SK-N-SH treated with all-trans-retinoic acid at 6 μM for 48 hours (cell line): ENCODE results near the gene RPRD2.

Experiments
- ARNTL ChIP-seq: fragments of 450-650 bp; formaldehyde crosslinking; IDR thresholded peaks from 2 replicates; pipeline ENCODE4 v1.5.0; 2020; ENCODE audit warnings: low read depth, mild to moderate bottlenecking, moderate library complexity, borderline replicate concordance
- ZC3H10 ChIP-seq: fragments of 250-450 bp; sonication (Bioruptor Pico); IDR thresholded peaks from 2 replicates; pipeline ENCODE4 v1.5.1; 2021; ENCODE audit warnings: mild to moderate bottlenecking, moderate library complexity

DNA sequence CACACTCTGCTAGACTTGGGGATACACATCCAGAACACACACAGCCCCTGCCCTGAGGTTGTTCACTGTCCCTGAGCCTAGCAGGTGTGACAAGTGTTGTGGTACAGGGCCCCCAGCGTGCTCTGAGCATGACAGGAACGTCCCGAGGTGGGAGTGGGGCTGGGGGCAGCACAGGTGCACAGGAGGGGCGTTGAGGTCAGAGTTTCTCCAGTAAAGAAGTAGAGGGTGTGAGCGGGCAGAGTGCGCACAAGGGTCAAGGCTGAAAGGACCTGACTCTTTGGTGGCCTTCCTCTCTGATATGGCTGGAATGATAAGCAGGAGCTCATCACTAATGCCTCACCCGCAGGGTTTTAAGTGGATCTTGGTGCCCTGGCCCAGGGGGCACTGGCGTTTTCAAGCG is 150.3 kb downstream of the RPRD2 start:
- no peak for TF ChIP-seq ZC3H10 (CRISPR knock-in tag)
- TF ChIP-seq ARNTL: no peak
